Calu3 (cell line): ENCODE results near the gene GRK5. TPM values are rescaled to one million over a fixed set of nuclear protein-coding genes. Genes with fewer than 3 reads are reported as not detected.

Source experiments
- BruUV-seq: library from RNA; stranded (reverse); fragments of 400-500 nt; replicated peaks from 2 replicates; lab custom pipeline; 2021; lab: Mats Ljungman, UMichigan
- CTCF ChIA-PET: fragments of 300-600 bp; sonication (Branson Sonifier 250); formaldehyde crosslinking; loops from one replicate; lab custom pipeline; 2022; ENCODE audit warnings: antibody characterized with exemption; lab: Charles Lee
- DNase-seq: peaks from one replicate; pipeline ENCODE4 v3.0.0; 2022
- H3K27ac Mint-ChIP-seq: one replicate; pipeline ENCODE4 v1.8.0; 2022; ENCODE audit warnings: mixed read lengths; ENCODE audit not compliant: unreplicated experiment
- H3K27me3 Mint-ChIP-seq: one replicate; pipeline ENCODE4 v1.8.0; 2022; ENCODE audit warnings: mixed read lengths; ENCODE audit not compliant: unreplicated experiment
- H3K36me3 Mint-ChIP-seq: one replicate; pipeline ENCODE4 v1.8.0; 2022; ENCODE audit warnings: mild to moderate bottlenecking, moderate library complexity, mixed read lengths; ENCODE audit not compliant: insufficient read depth, unreplicated experiment
- H3K4me1 Mint-ChIP-seq: one replicate; pipeline ENCODE4 v1.8.0; 2022; ENCODE audit warnings: mild to moderate bottlenecking, low read depth, mixed read lengths; ENCODE audit not compliant: unreplicated experiment
- H3K4me3 Mint-ChIP-seq: one replicate; pipeline ENCODE4 v1.8.0; 2022; ENCODE audit warnings: mild to moderate bottlenecking, low read depth, moderate library complexity, mixed read lengths; ENCODE audit not compliant: unreplicated experiment
- H3K9me3 Mint-ChIP-seq: one replicate; pipeline ENCODE4 v1.8.0; 2022; ENCODE audit warnings: low read depth, mixed read lengths; ENCODE audit not compliant: unreplicated experiment
- CTCF ChIP-seq: fragments of 200-600 bp; IDR thresholded peaks from one replicate; pipeline ENCODE4 v1.8.0; 2022; ENCODE audit warnings: antibody characterized with exemption; ENCODE audit not compliant: unreplicated experiment
- intact Hi-C: fragments of 100-400 bp; cut with micrococcal nuclease; formaldehyde crosslinking; loops from one replicate; pipeline ENCODE4 v1.10.0; 2022; ENCODE audit not compliant: unreplicated experiment
- total RNA-seq: library from RNA; stranded (reverse); gene quantifications from 2 replicates; pipeline ENCODE4 v1.2.3, GENCODE V29; 2022

GRK5 gene
- total RNA-seq, 1 experiment from 2014 or later, result 4.4 TPM

- no peak for TF ChIP-seq CTCF
- no peaks in the 10 kb centered on the region for H3K36me3 Mint-ChIP-seq
- H3K4me1 Mint-ChIP-seq, result no peaks in the 10 kb centered on the region
- intact Hi-C loops, result no loop called here
- CTCF ChIA-PET, result no interaction called here
- H3K27ac Mint-ChIP-seq, result no peak overlapping the region
- H3K9me3 Mint-ChIP-seq, result no peaks in the 10 kb centered on the region
- H3K27me3 Mint-ChIP-seq, result peaks cover 10% of the 10 kb centered on the region
- no peak for DNase-seq
- no peak overlapping the region for H3K4me3 Mint-ChIP-seq
- BruUV-seq, result no TSS peak
Observed at GRCh38 chr10:119427263-119427864, 220.0 kb downstream of the GRK5 start.

- Mint-ChIP-seq H3K9me3 (no peaks in the 10 kb centered on the region), H3K4me3 (no peak overlapping the region), H3K36me3 (no peaks in the 10 kb centered on the region), H3K4me1 (no peaks in the 10 kb centered on the region), H3K27me3 (peaks cover 10% of the 10 kb centered on the region), H3K27ac (no peak overlapping the region)
- CTCF ChIA-PET, result no interaction called here
- DNase-seq, result no peak
- no peak for TF ChIP-seq CTCF
- intact Hi-C loops, result no loop called here
- BruUV-seq, result no TSS peak
Observed at GRCh38 chr10:119428789-119429188, 221.4 kb downstream of the GRK5 start.

GRCh38 chr10:119429771-119430170, 222.4 kb downstream of the GRK5 start:
- BruUV-seq, result no TSS peak
- intact Hi-C loops, result no loop called here

GRCh38 chr10:119431034-119431772, 223.8 kb downstream of the GRK5 start:
- CTCF ChIA-PET, result interaction anchor here (0.7 kb wide), 1 partner anchor 129 kb away, joined by 3 read pairs; no protein-coding TSS in a partner anchor
- Mint-ChIP-seq H3K27me3 (peaks cover 10% of the 10 kb centered on the region), H3K27ac (no peak overlapping the region), H3K36me3 (no peaks in the 10 kb centered on the region), H3K4me1 (no peaks in the 10 kb centered on the region), H3K9me3 (peaks cover 3% of the 10 kb centered on the region), H3K4me3 (no peak overlapping the region)
- no TSS peak for BruUV-seq
- no peak for TF ChIP-seq CTCF
- intact Hi-C loops, result no loop called here
- no peak for DNase-seq

More at GRCh38 chr10:119429771-119430170, 222.4 kb downstream of the GRK5 start:
- Mint-ChIP-seq H3K27ac (no peak overlapping the region), H3K4me1 (no peaks in the 10 kb centered on the region), H3K36me3 (no peaks in the 10 kb centered on the region), H3K27me3 (peaks cover 10% of the 10 kb centered on the region), H3K9me3 (no peaks in the 10 kb centered on the region), H3K4me3 (no peak overlapping the region)
- CTCF ChIA-PET, result no interaction called here
- no peak for TF ChIP-seq CTCF
- DNase-seq, result no peak
